Measurements from ENCODE around the gene C5AR1. TPM values are rescaled to one million over a fixed set of nuclear protein-coding genes. Genes with fewer than 3 reads are reported as not detected.

Gene C5AR1
- total and polyA plus RNA-seq, 9 of the 15 experiments (the other 6 are each of a cell fraction or from before 2014, with no cell fraction given) = 0.06 to 1.6 (median 0.28) TPM; not detected in 3

DNA sequence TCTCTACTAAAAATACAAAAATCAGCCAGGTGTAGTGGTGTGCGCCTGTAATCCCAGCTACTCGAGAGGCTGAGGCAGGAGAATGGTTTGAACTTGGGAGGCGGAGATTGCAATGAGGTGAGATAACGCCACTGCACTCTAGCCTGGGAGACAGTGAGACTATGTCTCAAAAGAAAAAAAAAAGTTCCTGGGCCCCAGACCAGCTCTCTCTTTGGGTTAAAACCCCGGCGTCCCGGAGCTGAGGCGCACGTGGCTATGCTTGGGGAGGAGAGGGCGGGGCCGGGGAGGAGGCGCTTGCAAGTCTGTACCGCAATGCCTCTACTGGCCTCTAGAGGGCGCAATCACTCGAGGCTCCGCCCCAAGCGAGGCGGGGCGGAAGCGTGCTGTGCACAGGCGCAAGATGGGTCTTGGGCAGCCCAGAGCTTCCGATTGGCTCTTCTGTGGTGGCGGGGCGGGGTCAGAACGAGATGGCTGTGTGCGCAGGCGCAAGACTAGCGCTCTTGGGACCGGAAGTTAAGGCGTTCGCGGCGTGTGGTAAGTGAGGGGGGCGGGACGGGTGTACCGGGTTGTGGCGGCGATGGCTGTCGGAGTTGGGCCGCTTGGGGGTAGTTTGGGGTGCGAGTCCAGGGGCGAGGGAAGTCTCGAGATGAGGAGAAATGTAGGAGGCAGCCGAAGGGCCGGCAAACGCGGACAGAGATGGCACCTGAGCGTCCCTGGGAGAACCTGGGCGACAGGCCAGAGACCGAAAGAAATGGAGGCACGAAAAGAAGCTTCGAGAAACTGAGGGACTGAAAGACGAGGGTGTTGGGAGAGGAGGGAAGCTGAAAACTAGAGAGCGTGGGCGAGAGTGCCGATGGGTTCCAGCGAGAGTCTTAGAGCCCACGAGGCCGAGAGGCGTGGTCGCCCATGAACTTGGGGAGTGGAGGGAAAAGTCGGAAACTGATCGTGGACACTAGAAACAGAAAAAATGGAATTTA, 39.4 kb downstream of the C5AR1 start, which contains the start of gene DHX34 (continued):
- TF ChIP-seq, protein P1, sequence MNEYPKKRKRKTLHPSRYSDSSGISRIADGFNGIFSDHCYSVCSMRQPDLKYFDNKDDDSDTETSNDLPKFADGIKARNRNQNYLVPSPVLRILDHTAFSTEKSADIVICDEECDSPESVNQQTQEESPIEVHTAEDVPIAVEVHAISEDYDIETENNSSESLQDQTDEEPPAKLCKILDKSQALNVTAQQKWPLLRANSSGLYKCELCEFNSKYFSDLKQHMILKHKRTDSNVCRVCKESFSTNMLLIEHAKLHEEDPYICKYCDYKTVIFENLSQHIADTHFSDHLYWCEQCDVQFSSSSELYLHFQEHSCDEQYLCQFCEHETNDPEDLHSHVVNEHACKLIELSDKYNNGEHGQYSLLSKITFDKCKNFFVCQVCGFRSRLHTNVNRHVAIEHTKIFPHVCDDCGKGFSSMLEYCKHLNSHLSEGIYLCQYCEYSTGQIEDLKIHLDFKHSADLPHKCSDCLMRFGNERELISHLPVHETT (CRISPR knock-in tag; conservative IDR thresholded peaks at IDR 0.05 in 1 of 2, IDR thresholded peaks at IDR 0.05 in 1 of 2) = peak in 1 of 2 experiments; percentile 76; a peak in 1 of 4 replicates
- TF ChIP-seq LARP7 (IDR thresholded peaks at IDR 0.05) (peak; percentile 89; the same call in 1 of the 2 replicates), ZNF175 (CRISPR knock-in tag; IDR thresholded peaks at IDR 0.05; ENCODE audit: low read depth) (no peak), ZNF347 (CRISPR knock-in tag; IDR thresholded peaks at IDR 0.05; ENCODE audit: low read depth) (no peak), HMG20B (CRISPR knock-in tag; IDR thresholded peaks at IDR 0.05) (no peak), RBBP5 (IDR thresholded peaks at IDR 0.05; ENCODE audit: borderline replicate concordance, insufficient read depth, low read length, poor library complexity, severe bottlenecking) (peak; percentile 54), PML (IDR thresholded peaks at IDR 0.05; ENCODE audit: low read length) (no peak; the same call in 1 of the 2 replicates), MEF2D (tag; conservative IDR thresholded peaks at IDR 0.05; ENCODE audit: low read depth) (0 out of 2 replicates have a peak, but pooled peaks have one; percentile 23), HIVEP1 (CRISPR knock-in tag; IDR thresholded peaks at IDR 0.05) (0 out of 2 replicates have a peak, but pooled peaks have one; percentile 56), ZNF589 (CRISPR knock-in tag; IDR thresholded peaks at IDR 0.05; ENCODE audit: low read depth) (0 out of 2 replicates have a peak, but pooled peaks have one; percentile 33), ZNF75A (CRISPR knock-in tag; IDR thresholded peaks at IDR 0.05) (no peak), ARID1B (IDR thresholded peaks at IDR 0.05) (no peak; the same call in 1 of the 2 replicates), ATF7 (IDR thresholded peaks at IDR 0.05) (peak; percentile 83), DIDO1 (tag; IDR thresholded peaks at IDR 0.05; ENCODE audit: low read depth) (no peak), ZNF134 (CRISPR knock-in tag; conservative IDR thresholded peaks at IDR 0.05) (no peak), ESRRA (IDR thresholded peaks at IDR 0.05; ENCODE audit: borderline replicate concordance, low read depth) (peak; percentile 65; the same call in 1 of the 2 replicates)
- TF ChIP-seq, protein P2, sequence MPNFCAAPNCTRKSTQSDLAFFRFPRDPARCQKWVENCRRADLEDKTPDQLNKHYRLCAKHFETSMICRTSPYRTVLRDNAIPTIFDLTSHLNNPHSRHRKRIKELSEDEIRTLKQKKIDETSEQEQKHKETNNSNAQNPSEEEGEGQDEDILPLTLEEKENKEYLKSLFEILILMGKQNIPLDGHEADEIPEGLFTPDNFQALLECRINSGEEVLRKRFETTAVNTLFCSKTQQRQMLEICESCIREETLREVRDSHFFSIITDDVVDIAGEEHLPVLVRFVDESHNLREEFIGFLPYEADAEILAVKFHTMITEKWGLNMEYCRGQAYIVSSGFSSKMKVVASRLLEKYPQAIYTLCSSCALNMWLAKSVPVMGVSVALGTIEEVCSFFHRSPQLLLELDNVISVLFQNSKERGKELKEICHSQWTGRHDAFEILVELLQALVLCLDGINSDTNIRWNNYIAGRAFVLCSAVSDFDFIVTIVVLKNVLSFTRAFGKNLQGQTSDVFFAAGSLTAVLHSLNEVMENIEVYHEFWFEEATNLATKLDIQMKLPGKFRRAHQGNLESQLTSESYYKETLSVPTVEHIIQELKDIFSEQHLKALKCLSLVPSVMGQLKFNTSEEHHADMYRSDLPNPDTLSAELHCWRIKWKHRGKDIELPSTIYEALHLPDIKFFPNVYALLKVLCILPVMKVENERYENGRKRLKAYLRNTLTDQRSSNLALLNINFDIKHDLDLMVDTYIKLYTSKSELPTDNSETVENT (CRISPR knock-in tag; IDR thresholded peaks at IDR 0.05) = peak; percentile 88
- TF ChIP-seq, protein P3, sequence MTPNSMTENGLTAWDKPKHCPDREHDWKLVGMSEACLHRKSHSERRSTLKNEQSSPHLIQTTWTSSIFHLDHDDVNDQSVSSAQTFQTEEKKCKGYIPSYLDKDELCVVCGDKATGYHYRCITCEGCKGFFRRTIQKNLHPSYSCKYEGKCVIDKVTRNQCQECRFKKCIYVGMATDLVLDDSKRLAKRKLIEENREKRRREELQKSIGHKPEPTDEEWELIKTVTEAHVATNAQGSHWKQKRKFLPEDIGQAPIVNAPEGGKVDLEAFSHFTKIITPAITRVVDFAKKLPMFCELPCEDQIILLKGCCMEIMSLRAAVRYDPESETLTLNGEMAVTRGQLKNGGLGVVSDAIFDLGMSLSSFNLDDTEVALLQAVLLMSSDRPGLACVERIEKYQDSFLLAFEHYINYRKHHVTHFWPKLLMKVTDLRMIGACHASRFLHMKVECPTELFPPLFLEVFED (CRISPR knock-in tag; conservative IDR thresholded peaks at IDR 0.05) = 0 out of 2 replicates have a peak, but pooled peaks have one; percentile 3
- TF ChIP-seq, protein P4, sequence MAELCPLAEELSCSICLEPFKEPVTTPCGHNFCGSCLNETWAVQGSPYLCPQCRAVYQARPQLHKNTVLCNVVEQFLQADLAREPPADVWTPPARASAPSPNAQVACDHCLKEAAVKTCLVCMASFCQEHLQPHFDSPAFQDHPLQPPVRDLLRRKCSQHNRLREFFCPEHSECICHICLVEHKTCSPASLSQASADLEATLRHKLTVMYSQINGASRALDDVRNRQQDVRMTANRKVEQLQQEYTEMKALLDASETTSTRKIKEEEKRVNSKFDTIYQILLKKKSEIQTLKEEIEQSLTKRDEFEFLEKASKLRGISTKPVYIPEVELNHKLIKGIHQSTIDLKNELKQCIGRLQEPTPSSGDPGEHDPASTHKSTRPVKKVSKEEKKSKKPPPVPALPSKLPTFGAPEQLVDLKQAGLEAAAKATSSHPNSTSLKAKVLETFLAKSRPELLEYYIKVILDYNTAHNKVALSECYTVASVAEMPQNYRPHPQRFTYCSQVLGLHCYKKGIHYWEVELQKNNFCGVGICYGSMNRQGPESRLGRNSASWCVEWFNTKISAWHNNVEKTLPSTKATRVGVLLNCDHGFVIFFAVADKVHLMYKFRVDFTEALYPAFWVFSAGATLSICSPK (IDR thresholded peaks at IDR 0.05; ENCODE audit: borderline replicate concordance) = peak; percentile 52; the same call in 1 of the 2 replicates

Measured in K562 (cell line).